Measurements from ENCODE around the gene SGF29. TPM values are rescaled to one million over a fixed set of nuclear protein-coding genes. Genes with fewer than 3 reads are reported as not detected.
"Not testable (repeated sequence)": the region's sequence is repeated elsewhere in the genome, so short reads cannot be mapped to it uniquely, and the experiment has no call there.

The SGF29 gene
- total and polyA plus RNA-seq, 12 donors = 11.1 to 35.1 (median 14.9) TPM

DNA sequence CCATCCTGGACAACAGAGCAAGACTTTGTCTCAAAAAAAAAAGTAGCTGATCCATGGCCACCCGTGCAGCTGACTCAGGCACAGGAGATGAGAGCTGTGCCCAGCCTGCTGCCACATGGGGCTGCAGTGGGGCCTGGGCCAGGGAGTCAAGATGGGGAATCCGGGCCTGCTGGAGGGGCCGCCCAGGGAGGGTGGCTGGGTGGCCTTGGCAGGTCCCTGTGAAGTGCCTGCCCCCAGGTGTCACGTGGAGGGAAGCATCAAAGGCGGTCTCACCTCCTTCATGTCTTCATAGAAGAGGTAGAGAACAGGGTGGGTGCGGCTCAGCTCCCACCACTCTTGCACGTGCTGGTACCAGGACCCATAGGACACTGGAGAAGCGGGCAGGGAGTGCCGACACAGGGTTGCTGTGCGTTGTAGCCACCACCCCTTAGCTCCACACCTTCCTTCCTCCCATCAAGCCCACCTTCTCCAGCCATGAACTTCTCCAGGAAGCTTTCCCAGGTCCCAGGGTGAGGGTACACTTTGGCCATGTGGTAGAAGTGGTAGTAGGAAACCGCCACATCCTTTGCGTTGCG is 39.3 kb downstream of the SGF29 start:
- DNase-seq (no peak), ATAC-seq (no peak)
- Histone ChIP-seq H3K27ac (no peak overlapping the region), H3K4me3 (no peak overlapping the region), H3K4me1 (peaks cover 0 to 21% (median 12%) of the 10 kb centered on the region in 9 donors), H3K27me3 (no peaks in the 10 kb centered on the region), H3K9me3 (no peaks in the 10 kb centered on the region), H3K36me3 (peaks cover 0 to 46% (median 16%) of the 10 kb centered on the region in 9 donors)
- intact Hi-C loops (cut with DNase I) = no loop called here
- TF ChIP-seq, protein P1, sequence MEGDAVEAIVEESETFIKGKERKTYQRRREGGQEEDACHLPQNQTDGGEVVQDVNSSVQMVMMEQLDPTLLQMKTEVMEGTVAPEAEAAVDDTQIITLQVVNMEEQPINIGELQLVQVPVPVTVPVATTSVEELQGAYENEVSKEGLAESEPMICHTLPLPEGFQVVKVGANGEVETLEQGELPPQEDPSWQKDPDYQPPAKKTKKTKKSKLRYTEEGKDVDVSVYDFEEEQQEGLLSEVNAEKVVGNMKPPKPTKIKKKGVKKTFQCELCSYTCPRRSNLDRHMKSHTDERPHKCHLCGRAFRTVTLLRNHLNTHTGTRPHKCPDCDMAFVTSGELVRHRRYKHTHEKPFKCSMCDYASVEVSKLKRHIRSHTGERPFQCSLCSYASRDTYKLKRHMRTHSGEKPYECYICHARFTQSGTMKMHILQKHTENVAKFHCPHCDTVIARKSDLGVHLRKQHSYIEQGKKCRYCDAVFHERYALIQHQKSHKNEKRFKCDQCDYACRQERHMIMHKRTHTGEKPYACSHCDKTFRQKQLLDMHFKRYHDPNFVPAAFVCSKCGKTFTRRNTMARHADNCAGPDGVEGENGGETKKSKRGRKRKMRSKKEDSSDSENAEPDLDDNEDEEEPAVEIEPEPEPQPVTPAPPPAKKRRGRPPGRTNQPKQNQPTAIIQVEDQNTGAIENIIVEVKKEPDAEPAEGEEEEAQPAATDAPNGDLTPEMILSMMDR (IDR thresholded peaks at IDR 0.05) = no peak
- WGBS, 2 donors = 89 to 90% methylated on average over 13 of the region's 13 CpGs

DNA sequence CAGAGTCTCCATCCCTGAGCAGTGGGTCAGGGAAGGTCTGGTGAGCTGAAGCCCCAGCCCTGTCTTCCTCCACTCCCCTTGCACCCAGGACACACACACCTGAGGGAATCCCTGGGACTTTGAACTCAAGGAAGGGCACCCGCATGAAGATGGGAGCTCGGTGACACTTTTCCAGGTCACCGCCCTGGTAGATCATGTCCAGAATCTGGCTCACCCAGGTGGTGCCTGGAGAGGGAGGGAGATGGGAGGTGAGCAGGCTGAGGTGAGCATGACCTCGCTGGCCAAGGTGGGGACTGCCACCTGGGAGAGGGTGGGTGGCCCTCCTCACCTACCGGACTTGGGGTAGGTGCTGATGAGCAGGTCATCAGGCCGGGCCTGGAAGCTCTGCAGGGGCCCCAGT is 41.7 kb downstream of the SGF29 start:
- intact Hi-C loops (cut with DNase I) = not testable (repeated sequence)
- 90 to 96% methylated on average over 5 to 6 of the region's 6 CpGs for WGBS, 2 donors

DNA sequence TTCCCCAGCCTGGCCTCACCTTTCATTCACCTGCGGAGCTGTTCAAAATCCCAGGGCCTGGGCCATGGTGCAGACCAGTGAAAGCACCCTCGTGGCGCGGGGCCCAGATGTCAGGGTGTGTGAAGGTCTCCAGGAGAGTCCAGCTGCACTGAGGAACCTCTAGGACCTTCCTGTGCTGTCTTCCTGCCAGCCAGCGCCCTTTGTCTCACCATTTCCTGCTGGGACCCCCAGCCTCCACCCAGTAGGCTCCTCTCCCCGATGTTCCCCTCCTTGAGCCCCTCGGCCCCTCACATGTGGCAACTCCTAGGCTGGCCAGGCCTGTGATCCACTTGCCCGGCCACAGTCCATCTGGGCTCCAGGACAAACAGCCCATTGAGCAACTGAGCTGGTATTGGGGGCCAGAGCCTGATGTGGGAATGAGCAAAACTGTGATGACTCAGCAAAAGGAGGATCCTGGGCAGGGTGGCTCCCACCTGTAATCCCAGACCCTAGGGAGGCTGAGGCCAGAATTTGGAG is 42.5 kb downstream of the SGF29 start:
- H3K27me3 ChIP-seq = no peaks in the 10 kb centered on the region
- H3K9me3 ChIP-seq = no peaks in the 10 kb centered on the region
- H3K36me3 ChIP-seq = peaks cover 0 to 15% (median 0%) of the 10 kb centered on the region in 9 donors
- H3K4me1 ChIP-seq = peaks cover 0 to 21% (median 12%) of the 10 kb centered on the region in 9 donors
- intact Hi-C loops (cut with DNase I) = no loop called here
- ATAC-seq (peak in 2 of 8 donors; percentile 9 to 11), DNase-seq (no peak)
- peak overlapping the region in 4 of 10 donors; percentile 19 to 33 (median 28) for H3K4me3 ChIP-seq
- 69 to 82% methylated on average over 8 of the region's 8 CpGs for WGBS, 2 donors
- H3K27ac ChIP-seq = peak overlapping the region in 3 of 10 donors; percentile 10 to 52 (median 31)
- TF ChIP-seq, protein P1 (IDR thresholded peaks at IDR 0.05) = no peak

More for the DNA sequence above, 41.7 kb downstream of the SGF29 start:
- H3K9me3 ChIP-seq, DNase-seq, ATAC-seq, H3K4me3 ChIP-seq, H3K27me3 ChIP-seq, H3K27ac ChIP-seq: not testable (repeated sequence)
- Histone ChIP-seq H3K36me3 (peaks cover 0 to 22% (median 0%) of the 10 kb centered on the region in 9 donors), H3K4me1 (peaks cover 0 to 21% (median 12%) of the 10 kb centered on the region in 9 donors)

DNA sequence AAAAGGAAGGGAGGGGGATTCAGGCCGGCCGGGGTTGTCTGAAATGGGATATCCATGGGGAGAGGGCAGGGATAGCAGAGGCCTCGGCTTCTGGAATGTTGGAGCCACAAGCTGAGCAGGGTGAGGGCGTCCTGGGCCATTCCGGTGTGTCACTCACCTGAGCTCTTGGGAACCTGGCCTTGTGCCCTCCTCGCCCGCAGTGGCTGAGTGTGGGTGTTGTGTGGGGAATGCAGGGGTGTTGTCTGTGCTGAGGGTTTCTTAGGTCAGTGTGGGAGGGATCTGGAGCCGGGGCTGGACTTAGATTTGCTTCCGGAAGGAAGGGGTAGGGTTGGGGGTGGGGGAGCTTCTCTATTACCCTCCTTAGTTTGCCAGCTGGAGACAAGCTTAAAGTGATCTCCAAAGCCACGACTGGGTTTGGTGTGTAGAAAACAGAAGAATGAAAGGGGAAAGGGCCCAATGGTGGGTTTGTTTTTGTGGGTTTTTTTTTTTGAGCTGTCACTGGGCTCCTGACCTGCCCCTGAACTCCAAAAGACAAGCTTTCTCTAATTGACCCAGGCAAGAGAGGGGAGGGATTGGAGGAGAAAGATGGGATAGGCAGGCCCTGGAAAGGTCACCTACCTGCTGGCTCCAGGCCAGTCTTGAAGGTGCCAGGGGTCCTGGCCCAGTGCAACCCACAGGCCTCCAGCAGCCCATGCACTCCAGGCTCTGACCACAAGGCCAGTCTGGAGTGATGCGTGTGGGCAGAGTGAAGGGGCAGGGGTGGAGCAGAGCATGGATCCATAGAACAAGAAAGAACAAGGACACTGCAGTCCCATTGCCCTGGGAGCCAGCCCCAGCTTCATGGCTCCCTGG is 43.3 kb downstream of the SGF29 start, which contains the start of gene SULT1A2:
Gene SULT1A2 (minus strand): TSS at position 211 of the 852 bp plus-strand sequence. CDS start 1,120 bp downstream, outside the sequence.
- H3K27me3 ChIP-seq = no peaks in the 10 kb centered on the region
- no peak for DNase-seq
- H3K9me3 ChIP-seq = no peaks in the 10 kb centered on the region
- TF ChIP-seq, protein P1 (IDR thresholded peaks at IDR 0.05) = no peak
- 21 to 26% methylated on average over 11 of the region's 11 CpGs for WGBS, 2 donors
- peak; percentile 36 to 71 (median 55) for ATAC-seq
- peaks cover 0 to 21% (median 12%) of the 10 kb centered on the region in 9 donors for H3K4me1 ChIP-seq
- H3K27ac ChIP-seq = peak within 1 kb of the TSS in 3 of 10 donors; percentile 10 to 52 (median 31)
- peaks cover 0 to 6% (median 0%) of the 10 kb centered on the region in 9 donors for H3K36me3 ChIP-seq
- H3K4me3 ChIP-seq = peak within 1 kb of the TSS in 5 of 10 donors; percentile 14 to 33 (median 24)
- intact Hi-C loops (cut with DNase I) = no loop called here

Data from heart right ventricle (tissue), 16 donors.